ENCODE measurements around the gene GGCX.

The GGCX gene

GRCh38 chr2:85514323-85514722 is 47.0 kb downstream of the GGCX start:
- no peak for TF ChIP-seq CTCF (IDR thresholded peaks at IDR 0.05; ENCODE audit: insufficient read depth, low read depth, low read length, missing control alignments)
- DNase-seq (ENCODE audit: low read depth) = no peak
- no peak overlapping the region for H3K4me3 ChIP-seq (ENCODE audit: low read depth, low read length)

DNA sequence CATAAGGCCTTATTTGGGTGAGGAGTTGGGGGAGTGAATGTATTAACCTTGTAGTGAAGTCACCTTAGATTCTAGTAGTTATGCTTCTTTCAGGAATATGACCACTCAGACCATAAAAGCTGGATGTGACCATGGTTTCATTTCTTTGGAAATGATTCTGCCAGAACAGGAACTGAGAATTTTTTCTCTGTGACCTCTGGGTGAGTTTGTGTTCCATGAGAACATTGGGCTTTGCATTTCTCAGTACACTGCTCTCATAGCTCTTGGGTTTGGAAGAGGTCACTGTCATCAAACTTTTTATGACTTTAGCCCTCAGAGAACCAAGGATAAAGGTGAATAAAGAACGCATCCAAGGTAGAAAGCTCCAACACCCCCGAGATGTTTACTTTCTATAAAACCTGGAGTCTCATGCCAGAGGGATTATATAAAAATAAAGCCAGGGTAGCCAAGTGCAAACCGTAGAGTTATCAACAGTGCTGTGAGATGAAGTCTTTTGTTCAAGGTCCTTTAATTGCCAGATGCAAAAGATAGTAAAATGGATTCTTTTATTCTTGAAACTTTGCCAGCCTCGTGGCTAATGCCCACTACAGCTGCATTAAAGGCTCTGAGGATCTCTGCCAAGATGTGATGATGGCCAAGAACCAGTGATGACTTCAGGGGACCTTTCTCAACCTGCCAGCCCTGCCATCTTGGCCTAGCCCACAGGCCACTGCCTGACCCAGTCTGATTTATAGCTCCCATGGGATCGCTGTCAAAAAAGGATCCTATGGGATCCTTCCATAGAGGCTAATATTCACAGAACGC is 50.1 kb downstream of the GGCX start:
- no peak for TF ChIP-seq CTCF (IDR thresholded peaks at IDR 0.05; ENCODE audit: insufficient read depth, low read depth, low read length, missing control alignments)
- no peak for DNase-seq (ENCODE audit: low read depth)
- no peak overlapping the region for H3K4me3 ChIP-seq (ENCODE audit: low read depth, low read length)

GRCh38 chr2:85506768-85507181 is 54.5 kb downstream of the GGCX start:
- H3K4me3 ChIP-seq (ENCODE audit: low read depth, low read length) = no peak overlapping the region
- no peak for TF ChIP-seq CTCF (IDR thresholded peaks at IDR 0.05; ENCODE audit: insufficient read depth, low read depth, low read length, missing control alignments)
- DNase-seq (ENCODE audit: low read depth) = no peak

DNA sequence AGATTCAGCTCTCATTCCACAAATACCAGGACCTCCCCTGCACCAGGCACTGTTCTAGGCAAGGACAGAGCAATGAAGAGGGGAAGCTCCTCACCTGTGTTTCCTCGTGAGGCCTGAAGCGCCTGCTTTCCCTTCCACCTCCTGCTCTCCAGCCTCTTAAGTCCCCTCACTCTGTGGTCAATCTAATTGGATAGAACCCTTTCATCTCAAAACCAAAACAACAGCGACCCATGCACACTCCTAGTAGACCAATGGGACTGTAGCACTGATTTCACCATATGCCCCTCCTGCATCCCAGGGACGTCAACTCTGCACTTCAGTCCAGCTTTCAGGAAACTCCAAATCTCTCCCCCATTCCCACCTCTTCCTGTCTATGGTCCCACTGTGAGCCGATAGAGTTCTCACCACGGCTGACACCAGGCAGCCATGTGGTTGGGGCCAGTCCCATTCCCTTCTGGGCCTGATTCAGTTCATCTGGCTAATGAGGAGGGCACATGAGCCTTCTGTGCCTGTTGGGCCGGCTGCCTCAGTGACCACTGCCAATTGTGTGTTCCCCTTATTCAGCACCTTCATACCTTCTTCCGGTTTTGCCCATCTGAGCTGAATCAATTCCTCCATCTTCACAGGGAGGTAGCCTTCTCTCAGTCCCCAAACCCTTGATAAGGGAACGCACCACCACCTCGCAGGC is 55.6 kb downstream of the GGCX start:
- no peak for DNase-seq (ENCODE audit: low read depth)
- TF ChIP-seq CTCF (IDR thresholded peaks at IDR 0.05; ENCODE audit: insufficient read depth, low read depth, low read length, missing control alignments) = no peak

GRCh38 chr2:85504778-85505261 is 56.5 kb downstream of the GGCX start:
- no peak for DNase-seq (ENCODE audit: low read depth)
- H3K4me3 ChIP-seq (ENCODE audit: low read depth, low read length) = no peak overlapping the region
- no peak for TF ChIP-seq CTCF (IDR thresholded peaks at IDR 0.05; ENCODE audit: insufficient read depth, low read depth, low read length, missing control alignments)

More for the DNA sequence above, 55.6 kb downstream of the GGCX start:
- H3K4me3 ChIP-seq (ENCODE audit: low read depth, low read length) = no peak overlapping the region

DNA sequence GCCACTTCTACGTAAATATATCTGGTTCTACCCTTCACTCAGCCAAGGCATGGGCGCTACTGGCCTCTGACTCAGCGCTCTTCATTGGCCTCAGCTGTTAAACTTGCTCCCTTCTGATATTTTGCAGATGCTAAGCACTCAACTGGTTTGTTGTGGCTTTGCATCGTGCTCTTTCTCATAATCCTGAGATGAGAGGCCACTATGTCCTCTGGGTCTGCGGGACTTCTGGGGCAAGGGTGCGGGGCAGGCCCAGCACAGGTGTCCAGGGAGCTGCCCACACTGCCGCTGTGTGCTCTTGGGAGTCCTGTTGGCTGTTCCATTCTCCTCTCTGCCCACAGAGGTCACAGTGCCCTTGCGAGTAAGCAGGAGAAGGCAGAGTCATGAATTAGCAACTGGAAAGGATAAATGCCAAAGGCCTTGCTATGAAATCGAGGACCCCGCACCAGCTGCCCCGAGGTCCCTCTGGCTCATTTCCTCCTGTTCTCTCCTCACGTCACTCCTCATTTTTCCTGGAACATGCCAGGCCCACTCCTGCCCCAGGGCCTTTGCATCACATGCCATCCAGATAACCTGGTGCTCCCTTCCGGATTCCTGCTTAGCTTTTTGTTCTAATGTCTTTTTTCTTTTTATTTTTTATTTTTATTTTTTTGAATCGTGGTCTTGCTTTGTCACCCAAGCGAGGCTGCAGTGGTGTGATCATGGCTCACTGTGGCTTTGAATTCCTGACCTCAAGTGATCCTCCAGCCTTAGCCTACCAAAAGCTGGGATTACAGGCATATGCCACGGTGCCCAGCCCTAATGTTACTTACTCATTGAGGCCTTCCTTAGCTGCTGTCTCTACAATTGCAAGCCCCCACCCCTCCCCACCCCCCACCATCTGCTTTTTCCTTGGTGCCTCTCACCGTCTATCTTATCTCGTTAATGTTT is 57.2 kb downstream of the GGCX start:
- TF ChIP-seq CTCF (IDR thresholded peaks at IDR 0.05; ENCODE audit: insufficient read depth, low read depth, low read length, missing control alignments) = no peak
- H3K4me3 ChIP-seq (ENCODE audit: low read depth, low read length) = no peak overlapping the region
- no peak for DNase-seq (ENCODE audit: low read depth)
